Measurements from ENCODE around the gene XPC. TPM values are rescaled to one million over a fixed set of nuclear protein-coding genes. Genes with fewer than 3 reads are reported as not detected.
"Not testable (repeated sequence)": the region's sequence is repeated elsewhere in the genome, so short reads cannot be mapped to it uniquely, and the experiment has no call there.

Gene XPC
- total RNA-seq, 1 experiment from 2014 or later, result 15.1 TPM

- intact Hi-C loops (cut with micrococcal nuclease; ENCODE audit: unreplicated experiment), result no loop called here
- no TSS peak for BruUV-seq (replicated peaks)
- H3K4me3 ChIP-seq (ENCODE audit: low read depth in 2 of 2, low read length in 2 of 2), result no peak overlapping the region
- no peak for TF ChIP-seq SIN3A (IDR thresholded peaks at IDR 0.05; ENCODE audit: borderline replicate concordance, insufficient read depth, low read depth, low read length)
- TF ChIP-seq POLR2AphosphoS5 (IDR thresholded peaks at IDR 0.05; ENCODE audit: low read depth, low read length), result no peak
- TF ChIP-seq TCF7L2 (IDR thresholded peaks at IDR 0.05; ENCODE audit: low read depth, low read length), result no peak
- TF ChIP-seq REST (IDR thresholded peaks at IDR 0.05; ENCODE audit: insufficient read depth in 1 of 2, low read depth in 2 of 2, low read length in 1 of 2), result no peak
- TF ChIP-seq, protein P1, sequence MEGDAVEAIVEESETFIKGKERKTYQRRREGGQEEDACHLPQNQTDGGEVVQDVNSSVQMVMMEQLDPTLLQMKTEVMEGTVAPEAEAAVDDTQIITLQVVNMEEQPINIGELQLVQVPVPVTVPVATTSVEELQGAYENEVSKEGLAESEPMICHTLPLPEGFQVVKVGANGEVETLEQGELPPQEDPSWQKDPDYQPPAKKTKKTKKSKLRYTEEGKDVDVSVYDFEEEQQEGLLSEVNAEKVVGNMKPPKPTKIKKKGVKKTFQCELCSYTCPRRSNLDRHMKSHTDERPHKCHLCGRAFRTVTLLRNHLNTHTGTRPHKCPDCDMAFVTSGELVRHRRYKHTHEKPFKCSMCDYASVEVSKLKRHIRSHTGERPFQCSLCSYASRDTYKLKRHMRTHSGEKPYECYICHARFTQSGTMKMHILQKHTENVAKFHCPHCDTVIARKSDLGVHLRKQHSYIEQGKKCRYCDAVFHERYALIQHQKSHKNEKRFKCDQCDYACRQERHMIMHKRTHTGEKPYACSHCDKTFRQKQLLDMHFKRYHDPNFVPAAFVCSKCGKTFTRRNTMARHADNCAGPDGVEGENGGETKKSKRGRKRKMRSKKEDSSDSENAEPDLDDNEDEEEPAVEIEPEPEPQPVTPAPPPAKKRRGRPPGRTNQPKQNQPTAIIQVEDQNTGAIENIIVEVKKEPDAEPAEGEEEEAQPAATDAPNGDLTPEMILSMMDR (IDR thresholded peaks at IDR 0.05), result no peak
- no peaks in the 10 kb centered on the region for H3K4me1 ChIP-seq (ENCODE audit: control insufficient read depth, insufficient read depth, low read length)
- no peak for ATAC-seq
- H3K27ac ChIP-seq (ENCODE audit: low read length), result no peak overlapping the region
- in situ Hi-C loops (cut with HindIII; ENCODE audit: low pct_unique_long_range_greater_than_20kb, low sequenced_read_pairs), result no loop called here
- no peaks in the 10 kb centered on the region for H3K27me3 ChIP-seq (ENCODE audit: control insufficient read depth, insufficient read depth, low read length)
- POLR2A ChIA-PET, result no interaction called here
- no peaks in the 10 kb centered on the region for H3K9me3 ChIP-seq (ENCODE audit: control insufficient read depth, insufficient read depth, low read depth, low read length)
- CTCF ChIA-PET, result no interaction called here
- no peak for DNase-seq (ENCODE audit: low read depth, low spot score)
- no peaks in the 10 kb centered on the region; the same call in 1 of the 2 replicates for H3K36me3 ChIP-seq (ENCODE audit: control insufficient read depth, insufficient read depth, low read length)
These were observed 67.7 kb downstream of the XPC start for GRCh38 chr3:14110699-14111098.

DNA sequence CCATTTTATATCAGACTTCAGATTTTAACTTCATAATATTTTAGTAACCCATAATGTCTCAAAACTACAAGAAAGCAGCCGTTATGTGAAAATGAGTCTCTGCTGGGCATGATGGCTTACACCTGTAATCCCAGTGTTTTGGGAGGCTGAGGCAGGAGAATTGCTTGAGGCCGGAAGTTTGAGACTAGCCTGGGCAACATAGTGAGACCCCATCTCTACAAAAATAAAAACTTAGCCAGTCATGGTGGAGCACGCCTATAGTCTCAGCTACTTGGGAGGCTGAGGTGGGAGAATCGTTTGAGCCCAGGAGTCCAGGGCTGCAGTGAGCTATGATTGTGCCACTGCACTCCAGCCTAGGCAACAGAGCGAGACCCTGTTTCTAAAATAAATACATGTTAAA lies 68.6 kb downstream of the XPC start:
- intact Hi-C loops (cut with micrococcal nuclease; ENCODE audit: unreplicated experiment); POLR2A ChIA-PET; H3K4me3 ChIP-seq (ENCODE audit: low read depth in 2 of 2, low read length in 2 of 2); BruUV-seq (replicated peaks); CTCF ChIA-PET; ATAC-seq; H3K36me3 ChIP-seq (ENCODE audit: control insufficient read depth, insufficient read depth, low read length); H3K9me3 ChIP-seq (ENCODE audit: control insufficient read depth, insufficient read depth, low read depth, low read length); DNase-seq (ENCODE audit: low read depth, low spot score); in situ Hi-C loops (cut with HindIII; ENCODE audit: low pct_unique_long_range_greater_than_20kb, low sequenced_read_pairs); H3K27ac ChIP-seq (ENCODE audit: low read length); H3K27me3 ChIP-seq (ENCODE audit: control insufficient read depth, insufficient read depth, low read length); H3K4me1 ChIP-seq (ENCODE audit: control insufficient read depth, insufficient read depth, low read length): not testable (repeated sequence)

DNA sequence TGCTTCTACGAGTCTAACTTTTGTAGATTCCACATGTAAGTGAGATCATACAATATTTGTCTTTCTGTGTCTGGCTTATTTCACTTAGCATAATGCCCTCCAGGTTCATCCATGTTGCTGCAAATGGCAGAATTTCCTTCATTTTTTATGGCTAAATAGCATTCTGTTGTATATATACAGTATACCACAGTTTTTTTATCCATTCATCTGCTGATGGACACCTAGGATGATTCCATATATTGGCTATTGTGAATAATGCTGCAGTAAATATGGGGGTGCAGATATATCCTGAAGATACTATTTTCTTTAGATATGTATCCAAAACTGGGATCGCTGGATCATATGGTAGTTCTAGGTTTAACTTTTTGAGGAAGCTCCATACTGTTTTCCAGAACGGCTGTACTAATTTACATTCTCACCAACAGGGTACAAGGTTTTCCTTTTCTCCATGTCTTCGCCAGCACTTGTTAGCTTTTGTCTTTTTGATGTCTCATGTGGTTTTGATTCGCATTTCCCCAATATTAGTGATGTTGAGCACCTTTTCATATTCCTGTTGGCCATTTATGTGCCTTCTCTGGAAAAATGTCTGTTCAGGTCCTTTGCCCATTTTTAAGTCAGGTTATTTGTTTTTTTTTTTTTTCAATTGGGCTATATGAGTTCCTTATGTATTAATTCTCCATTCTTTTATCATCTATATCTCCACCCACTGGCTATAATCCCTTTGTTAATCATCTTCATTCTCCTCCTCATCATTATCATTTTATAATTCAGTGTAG lies 80.6 kb downstream of the XPC start:
- no peaks in the 10 kb centered on the region for H3K9me3 ChIP-seq (ENCODE audit: control insufficient read depth, insufficient read depth, low read depth, low read length)
- peaks cover 2% of the 10 kb centered on the region; the same call in 1 of the 2 replicates for H3K27me3 ChIP-seq (ENCODE audit: control insufficient read depth, insufficient read depth, low read length)
- no peaks in the 10 kb centered on the region for H3K36me3 ChIP-seq (ENCODE audit: control insufficient read depth, insufficient read depth, low read length)
- intact Hi-C loops (cut with micrococcal nuclease; ENCODE audit: unreplicated experiment), result no loop called here
- DNase-seq (ENCODE audit: low read depth, low spot score) (no peak), ATAC-seq (no peak)
- ChIA-PET POLR2A (no interaction called here), CTCF (no interaction called here)
- BruUV-seq (replicated peaks), result no TSS peak
- TF ChIP-seq, protein P1 (IDR thresholded peaks at IDR 0.05), result no peak
- no peak for TF ChIP-seq TCF7L2 (IDR thresholded peaks at IDR 0.05; ENCODE audit: low read depth, low read length)
- no peak for TF ChIP-seq SIN3A (IDR thresholded peaks at IDR 0.05; ENCODE audit: borderline replicate concordance, insufficient read depth, low read depth, low read length)
- no peak for TF ChIP-seq POLR2AphosphoS5 (IDR thresholded peaks at IDR 0.05; ENCODE audit: low read depth, low read length)
- TF ChIP-seq REST (IDR thresholded peaks at IDR 0.05; ENCODE audit: insufficient read depth in 1 of 2, low read depth in 2 of 2, low read length in 1 of 2), result no peak
- in situ Hi-C loops (cut with HindIII; ENCODE audit: low pct_unique_long_range_greater_than_20kb, low sequenced_read_pairs), result no loop called here
- no peaks in the 10 kb centered on the region for H3K4me1 ChIP-seq (ENCODE audit: control insufficient read depth, insufficient read depth, low read length)
- H3K4me3 ChIP-seq (ENCODE audit: low read depth in 2 of 2, low read length in 2 of 2), result no peak overlapping the region
- H3K27ac ChIP-seq (ENCODE audit: low read length), result no peak overlapping the region
